Measurements from ENCODE around the gene ZC3H4.

DNA sequence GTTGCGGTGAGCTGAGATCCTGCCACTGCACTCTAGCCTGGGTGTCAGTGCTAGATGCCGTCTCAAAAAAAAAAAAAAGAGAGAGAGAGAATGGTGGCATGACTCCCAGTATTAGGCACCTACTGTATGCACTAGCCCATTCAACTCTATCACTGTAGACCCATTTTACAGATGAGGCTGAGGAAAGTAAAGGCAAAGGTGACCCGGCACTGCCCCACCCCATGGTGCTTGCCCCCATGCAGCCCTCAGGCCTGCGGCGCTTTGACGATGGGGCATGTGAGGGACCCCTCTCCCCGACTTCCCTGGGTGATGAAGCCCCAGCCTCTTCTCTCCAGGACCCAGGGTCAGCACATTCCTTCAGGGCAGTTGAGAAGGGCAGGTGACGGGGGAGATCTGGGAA, 86.7 kb downstream of the ZC3H4 start:
- TF ChIP-seq, protein P1, sequence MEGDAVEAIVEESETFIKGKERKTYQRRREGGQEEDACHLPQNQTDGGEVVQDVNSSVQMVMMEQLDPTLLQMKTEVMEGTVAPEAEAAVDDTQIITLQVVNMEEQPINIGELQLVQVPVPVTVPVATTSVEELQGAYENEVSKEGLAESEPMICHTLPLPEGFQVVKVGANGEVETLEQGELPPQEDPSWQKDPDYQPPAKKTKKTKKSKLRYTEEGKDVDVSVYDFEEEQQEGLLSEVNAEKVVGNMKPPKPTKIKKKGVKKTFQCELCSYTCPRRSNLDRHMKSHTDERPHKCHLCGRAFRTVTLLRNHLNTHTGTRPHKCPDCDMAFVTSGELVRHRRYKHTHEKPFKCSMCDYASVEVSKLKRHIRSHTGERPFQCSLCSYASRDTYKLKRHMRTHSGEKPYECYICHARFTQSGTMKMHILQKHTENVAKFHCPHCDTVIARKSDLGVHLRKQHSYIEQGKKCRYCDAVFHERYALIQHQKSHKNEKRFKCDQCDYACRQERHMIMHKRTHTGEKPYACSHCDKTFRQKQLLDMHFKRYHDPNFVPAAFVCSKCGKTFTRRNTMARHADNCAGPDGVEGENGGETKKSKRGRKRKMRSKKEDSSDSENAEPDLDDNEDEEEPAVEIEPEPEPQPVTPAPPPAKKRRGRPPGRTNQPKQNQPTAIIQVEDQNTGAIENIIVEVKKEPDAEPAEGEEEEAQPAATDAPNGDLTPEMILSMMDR (conservative IDR thresholded peaks at IDR 0.05; ENCODE audit: low read length) = no peak
- no peak for TF ChIP-seq EZH2phosphoT487 (IDR thresholded peaks at IDR 0.05; ENCODE audit: borderline replicate concordance)

All from Loucy (cell line).